Large intestine (tissue), 3 donors: ENCODE measurements around the gene PLEKHA5. TPM values are rescaled to one million over a fixed set of nuclear protein-coding genes. Genes with fewer than 3 reads are reported as not detected.

Source experiments
- DNase-seq, 2 donors: peaks; one replicate each; pipeline versions ENCODE4 v3.0.0 to v3.0.0-alpha.2; 2013
- H3K27ac ChIP-seq: one replicate; pipeline ENCODE4 v1.5.1; 2013; ENCODE audit warnings: low read length
- H3K27me3 ChIP-seq: 2 replicates; pipeline ENCODE4 v1.6.1; 2013; ENCODE audit warnings: low read length; ENCODE audit not compliant: control insufficient read depth, insufficient read depth
- H3K36me3 ChIP-seq: 2 replicates; pipeline ENCODE4 v1.6.1; 2013; ENCODE audit warnings: low read length; ENCODE audit not compliant: control insufficient read depth, insufficient read depth
- H3K4me1 ChIP-seq: one replicate; pipeline ENCODE4 v1.6.1; 2013; ENCODE audit warnings: low read length; ENCODE audit not compliant: control insufficient read depth, insufficient read depth
- H3K4me3 ChIP-seq: one replicate; pipeline ENCODE4 v1.5.1; 2013; ENCODE audit warnings: low read length
- H3K9me3 ChIP-seq: one replicate; pipeline ENCODE4 v1.6.1; 2013; ENCODE audit warnings: mild to moderate bottlenecking, low read depth, low read length, moderate library complexity; ENCODE audit not compliant: control insufficient read depth
- WGBS: methylation state at CpG from one replicate; pipeline ENCODE4 v1.1.5; 2013; ENCODE audit warnings: low lambda C conversion rate; ENCODE audit not compliant: insufficient coverage; 5-methylcytosine and 5-hydroxymethylcytosine counted together
- polyA plus RNA-seq: library from polyadenylated mRNA; unstranded; fragments of 120-200 nt; gene quantifications from one replicate; pipeline ENCODE4 v1.2.1, GENCODE V29; 2013

Gene PLEKHA5
- polyA plus RNA-seq, 1 donor, result 43.8 TPM

DNA sequence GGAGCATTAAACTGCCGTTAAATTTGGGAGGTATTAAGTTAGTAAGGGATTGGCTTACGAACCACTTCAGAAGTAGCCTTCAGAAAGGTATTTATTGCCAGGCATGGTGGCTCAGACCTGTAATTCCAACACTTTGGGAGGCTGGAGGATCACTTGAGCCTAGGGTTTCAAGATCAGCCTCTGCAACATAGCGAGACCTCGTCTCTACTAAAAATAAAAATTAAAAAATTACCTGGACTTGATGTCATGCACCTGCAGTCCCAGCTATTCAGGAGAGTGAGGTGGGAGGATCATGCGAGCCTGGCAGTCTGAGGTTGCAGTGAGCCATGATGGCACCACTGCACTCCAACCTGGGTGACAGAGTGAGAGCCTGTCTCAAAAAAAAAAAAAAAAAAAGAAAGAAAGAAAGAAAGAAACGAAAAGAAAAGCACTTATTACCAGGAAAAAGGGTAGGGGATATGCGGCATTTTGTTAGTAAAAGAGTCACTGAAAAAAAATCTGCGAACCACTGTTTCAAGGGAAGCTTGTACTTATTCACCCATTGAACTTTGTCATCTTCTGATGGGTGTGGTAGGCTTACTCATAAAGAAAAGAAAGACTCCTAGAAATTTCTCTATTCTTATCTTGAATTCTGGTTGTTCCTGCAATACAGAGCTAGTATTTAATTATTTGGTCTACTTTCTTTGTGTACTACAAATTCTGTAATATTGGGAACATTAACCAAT is 33.6 kb upstream of the PLEKHA5 start:
- Histone ChIP-seq H3K4me1 (peaks cover 11% of the 10 kb centered on the region), H3K36me3 (no peaks in the 10 kb centered on the region), H3K27ac (peak overlapping the region; percentile 84), H3K4me3 (peak overlapping the region; percentile 30), H3K9me3 (no peaks in the 10 kb centered on the region), H3K27me3 (no peaks in the 10 kb centered on the region)
- peak; percentile 42 to 84 for DNase-seq
- 62% methylated on average over 2 of the region's 8 CpGs for WGBS

DNA sequence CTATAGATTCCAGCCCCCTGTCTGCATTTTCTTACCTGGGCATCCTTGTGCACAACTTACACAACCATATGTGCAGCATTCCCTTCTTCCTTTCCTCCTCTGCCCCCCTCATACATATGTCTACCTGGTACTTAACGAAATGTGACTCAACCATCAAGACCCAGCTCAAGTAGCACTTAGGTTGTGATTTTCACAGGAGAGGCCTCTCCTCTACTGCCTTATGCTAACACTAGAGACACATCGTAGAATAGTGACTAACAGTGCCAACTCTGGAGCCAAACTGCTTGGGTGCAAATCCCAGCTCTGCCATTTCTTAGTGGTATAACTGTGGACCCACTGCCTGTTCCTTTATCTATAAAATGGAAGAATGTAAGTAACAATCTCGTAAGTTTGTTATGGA is 24.1 kb upstream of the PLEKHA5 start:
- no CpG with 5 or more reads among the region's 3 CpGs for WGBS
- H3K36me3 ChIP-seq, result no peaks in the 10 kb centered on the region
- H3K9me3 ChIP-seq, result peaks cover 5% of the 10 kb centered on the region

DNA sequence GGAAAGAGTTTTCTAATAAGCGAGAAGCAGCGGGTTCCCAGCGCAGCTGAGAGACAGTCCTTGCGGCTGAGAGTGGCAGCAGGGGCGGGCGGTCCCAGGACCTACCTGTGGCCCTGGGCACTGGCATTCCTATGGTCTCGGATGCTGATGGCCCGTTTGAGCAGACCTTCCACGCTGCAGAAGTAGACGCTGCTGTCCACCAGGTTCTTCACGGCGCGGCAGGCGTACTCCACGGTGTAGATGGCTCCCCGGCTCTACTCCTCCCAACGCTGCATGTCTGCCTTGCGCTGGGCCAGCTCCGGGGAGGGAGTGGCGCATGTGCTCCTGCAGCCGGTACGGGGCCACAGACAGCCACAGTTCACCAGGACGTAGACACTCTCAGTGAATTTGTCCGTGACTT is 21.8 kb upstream of the PLEKHA5 start:
- DNase-seq, result no peak
- no CpG with 5 or more reads among the region's 24 CpGs for WGBS
- H3K36me3 ChIP-seq, result no peaks in the 10 kb centered on the region
- no peak overlapping the region for H3K27ac ChIP-seq
- peaks cover 5% of the 10 kb centered on the region for H3K9me3 ChIP-seq
- no peaks in the 10 kb centered on the region for H3K4me1 ChIP-seq
- no peak overlapping the region for H3K4me3 ChIP-seq
- no peaks in the 10 kb centered on the region for H3K27me3 ChIP-seq

More for the DNA sequence above, 24.1 kb upstream of the PLEKHA5 start:
- H3K27me3 ChIP-seq, result no peaks in the 10 kb centered on the region
- no peak for DNase-seq
- H3K27ac ChIP-seq, result no peak overlapping the region
- H3K4me3 ChIP-seq, result no peak overlapping the region
- no peaks in the 10 kb centered on the region for H3K4me1 ChIP-seq

DNA sequence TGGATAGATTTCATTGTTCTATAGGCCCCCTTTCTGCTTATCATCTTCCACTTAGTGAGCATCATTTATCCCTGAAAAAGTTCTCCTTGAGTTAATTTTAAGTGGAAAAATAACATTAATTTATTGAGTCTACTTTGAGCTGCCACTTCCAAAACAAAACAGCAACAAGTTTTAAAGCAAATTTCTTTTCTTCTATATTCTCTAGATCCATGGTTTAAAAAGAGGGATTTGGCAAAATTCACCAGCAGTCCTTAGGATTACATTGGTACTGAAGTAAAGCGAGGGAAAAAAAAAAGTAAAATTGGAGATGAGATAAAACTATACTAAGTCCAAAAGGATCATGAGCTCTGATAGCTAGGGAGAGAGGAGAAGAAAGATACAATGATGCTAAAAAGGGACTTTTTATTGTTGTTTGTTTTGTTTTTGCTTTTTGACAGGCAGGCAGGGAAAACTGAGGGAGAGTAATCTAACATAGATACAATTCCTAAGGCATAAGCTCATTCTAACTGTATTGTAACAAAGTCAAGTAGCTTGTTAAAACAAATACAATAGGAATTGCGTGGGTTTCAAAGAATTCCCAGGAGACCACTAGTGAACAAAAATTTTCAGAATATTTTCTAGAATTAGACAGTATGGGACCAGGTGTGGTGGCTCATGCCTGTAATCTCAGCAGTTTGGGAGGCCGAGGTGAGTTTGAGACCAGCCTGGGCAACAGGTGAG is 19.2 kb upstream of the PLEKHA5 start:
- Histone ChIP-seq H3K36me3 (no peaks in the 10 kb centered on the region), H3K27me3 (no peaks in the 10 kb centered on the region), H3K4me1 (no peaks in the 10 kb centered on the region), H3K9me3 (peaks cover 5% of the 10 kb centered on the region), H3K4me3 (no peak overlapping the region), H3K27ac (no peak overlapping the region)
- no peak for DNase-seq
- 100% methylated on average over 1 of the region's 3 CpGs for WGBS

DNA sequence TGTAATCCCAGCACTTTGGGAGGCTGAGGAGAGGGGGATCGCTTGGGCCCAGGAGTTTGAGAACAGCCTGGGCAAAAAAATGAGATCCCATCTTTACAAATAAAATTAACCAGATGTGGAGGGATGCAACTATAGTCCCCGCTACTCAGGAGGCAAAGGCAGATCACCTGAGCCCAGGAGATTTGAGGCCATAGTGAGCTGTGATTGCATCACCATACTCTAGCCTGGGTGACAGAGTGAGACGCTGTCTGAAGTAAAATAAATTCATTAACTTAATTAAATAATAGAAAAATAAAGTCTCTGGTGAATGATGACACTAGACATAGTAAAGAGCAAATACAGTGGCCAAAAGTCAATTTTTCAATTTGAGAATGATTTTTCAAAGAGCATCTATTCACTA is 16.1 kb upstream of the PLEKHA5 start:
- WGBS, result 100% methylated on average over 1 of the region's 3 CpGs
- Histone ChIP-seq H3K9me3 (no peaks in the 10 kb centered on the region), H3K36me3 (no peaks in the 10 kb centered on the region), H3K4me3 (no peak overlapping the region), H3K4me1 (no peaks in the 10 kb centered on the region), H3K27ac (no peak overlapping the region), H3K27me3 (no peaks in the 10 kb centered on the region)
- DNase-seq, result no peak

DNA sequence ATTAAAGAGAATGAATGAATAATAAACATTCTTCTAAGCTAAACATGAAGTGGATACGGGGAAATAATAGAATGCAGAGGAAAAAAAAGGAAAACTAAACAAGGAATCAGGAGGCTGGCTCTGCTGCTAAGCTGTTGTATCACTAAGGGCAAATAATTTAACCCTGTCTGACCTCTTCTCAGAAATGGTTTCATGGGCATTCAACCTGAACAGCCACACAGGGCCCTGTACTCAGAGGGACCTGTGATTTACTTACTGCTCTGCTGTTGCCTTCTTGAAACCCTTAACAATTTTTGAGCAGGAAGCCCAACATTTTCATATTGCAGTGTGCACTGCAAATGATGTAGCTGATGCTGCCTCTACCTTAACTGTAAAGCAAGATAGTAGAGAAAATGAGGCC is 14.2 kb upstream of the PLEKHA5 start:
- no peaks in the 10 kb centered on the region for H3K27me3 ChIP-seq
- no peak overlapping the region for H3K27ac ChIP-seq
- WGBS, result 100% methylated on average over 1 of the region's 1 CpG
- DNase-seq, result no peak
- H3K9me3 ChIP-seq, result no peaks in the 10 kb centered on the region
- H3K36me3 ChIP-seq, result no peaks in the 10 kb centered on the region
- H3K4me3 ChIP-seq, result no peak overlapping the region
- no peaks in the 10 kb centered on the region for H3K4me1 ChIP-seq

DNA sequence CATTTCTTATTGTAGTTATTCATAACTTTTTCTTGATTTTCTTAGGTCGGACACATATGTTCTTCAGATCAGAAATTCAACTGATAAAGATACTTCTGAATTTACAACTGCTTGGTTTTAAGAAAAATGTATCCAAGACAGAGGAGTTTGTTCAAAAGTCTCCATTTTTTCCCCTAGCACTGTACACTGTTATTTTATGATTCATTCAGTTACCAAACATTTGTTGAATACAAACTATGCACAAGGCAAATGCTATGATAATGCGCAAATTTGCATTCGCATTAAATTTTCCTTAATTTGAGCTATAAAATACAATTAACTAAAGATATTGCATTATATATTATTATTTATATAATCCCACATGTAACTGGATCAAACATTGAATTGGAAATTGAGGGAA is 10.1 kb upstream of the PLEKHA5 start:
- Histone ChIP-seq H3K4me1 (no peaks in the 10 kb centered on the region), H3K27ac (no peak overlapping the region), H3K27me3 (no peaks in the 10 kb centered on the region), H3K36me3 (no peaks in the 10 kb centered on the region), H3K4me3 (no peak overlapping the region), H3K9me3 (no peaks in the 10 kb centered on the region)
- DNase-seq, result no peak
- 100% methylated on average over 1 of the region's 3 CpGs for WGBS

DNA sequence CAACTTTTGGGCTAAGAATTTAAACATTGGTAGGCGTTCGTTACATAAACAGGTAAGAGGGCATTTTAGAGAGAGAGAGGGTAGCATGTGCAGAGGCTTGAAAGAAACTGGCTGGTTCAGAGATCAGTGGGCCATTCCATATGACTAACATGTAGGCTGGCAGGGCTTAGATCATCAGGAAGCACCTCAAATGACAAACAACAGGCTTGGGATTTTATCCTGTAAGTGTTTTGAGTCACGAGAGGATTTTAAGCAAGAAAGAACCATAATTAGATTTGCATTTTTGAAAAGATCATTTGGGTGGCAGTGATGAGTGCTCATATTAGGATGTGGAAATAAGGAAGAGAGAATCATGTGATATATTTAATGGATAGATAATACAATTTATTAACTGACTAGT is 8.7 kb upstream of the PLEKHA5 start:
- DNase-seq, result no peak
- H3K27me3 ChIP-seq, result no peaks in the 10 kb centered on the region
- no peaks in the 10 kb centered on the region for H3K4me1 ChIP-seq
- no peak overlapping the region for H3K4me3 ChIP-seq
- H3K9me3 ChIP-seq, result peaks cover 1% of the 10 kb centered on the region
- H3K36me3 ChIP-seq, result no peaks in the 10 kb centered on the region
- H3K27ac ChIP-seq, result no peak overlapping the region
- WGBS, result 0% methylated on average over 1 of the region's 3 CpGs

DNA sequence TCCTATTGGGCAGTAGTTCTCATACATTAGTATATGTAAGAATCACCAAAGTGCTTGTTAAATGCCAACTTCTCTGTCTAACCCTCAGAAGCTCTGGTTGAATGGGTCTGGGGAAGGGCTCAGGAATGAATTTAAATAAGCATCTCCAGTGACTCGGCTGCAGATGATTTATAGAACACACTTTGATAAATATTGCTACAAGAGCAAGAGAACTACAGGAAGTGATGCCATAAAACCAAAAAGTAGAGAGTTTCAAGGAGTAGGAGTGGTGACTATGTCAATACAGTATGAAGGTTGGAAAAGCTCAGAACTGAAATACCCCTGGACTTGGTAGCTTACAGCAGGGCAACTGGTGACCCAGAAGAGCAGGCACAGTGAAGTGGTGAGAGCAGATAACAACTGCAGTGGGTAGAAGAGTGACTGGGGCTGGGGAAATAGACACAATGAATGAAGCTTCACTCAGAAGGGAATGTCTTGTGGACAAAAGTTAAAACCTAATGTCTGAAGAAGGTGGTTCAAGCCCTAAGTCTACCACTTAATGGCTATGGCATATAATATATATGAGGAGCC is 8.0 kb upstream of the PLEKHA5 start:
- WGBS, result 20% methylated on average over 1 of the region's 1 CpG
- Histone ChIP-seq H3K9me3 (peaks cover 4% of the 10 kb centered on the region), H3K36me3 (no peaks in the 10 kb centered on the region), H3K27me3 (no peaks in the 10 kb centered on the region), H3K4me1 (no peaks in the 10 kb centered on the region), H3K27ac (no peak overlapping the region), H3K4me3 (no peak overlapping the region)
- DNase-seq, result no peak

DNA sequence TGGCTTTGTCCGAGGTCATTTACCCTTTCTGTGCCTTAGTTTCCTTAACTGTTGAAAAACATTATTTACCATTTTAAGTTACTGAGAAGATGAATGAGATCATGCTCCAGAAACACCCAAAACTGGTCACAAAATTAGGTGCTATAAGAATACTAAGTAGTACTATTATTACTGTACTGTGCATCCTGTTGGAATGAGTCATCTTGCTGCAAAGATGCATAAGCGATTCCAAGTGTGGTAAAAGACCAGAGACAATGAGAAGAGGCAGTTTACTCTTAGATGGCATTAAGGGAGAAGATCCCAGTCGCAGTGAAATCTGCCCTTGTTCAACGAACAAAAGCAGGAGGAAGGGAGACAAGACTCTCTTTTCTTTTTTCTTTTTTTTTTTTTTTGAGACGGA is 4.2 kb upstream of the PLEKHA5 start:
- H3K36me3 ChIP-seq, result no peaks in the 10 kb centered on the region
- no peaks in the 10 kb centered on the region for H3K4me1 ChIP-seq
- no peak overlapping the region for H3K4me3 ChIP-seq
- H3K27me3 ChIP-seq, result no peaks in the 10 kb centered on the region
- DNase-seq, result no peak
- peaks cover 9% of the 10 kb centered on the region for H3K9me3 ChIP-seq
- H3K27ac ChIP-seq, result no peak overlapping the region
- WGBS, result no CpG with 5 or more reads among the region's 5 CpGs
